HEK293 (cell line): ENCODE results near the gene SLC22A4.

Experiments used
- CTCF ChIA-PET: fragments of 350-600 bp; formaldehyde crosslinking; extraction: SDS; loops from one replicate; lab custom pipeline; 2021; ENCODE audit warnings: antibody characterized with exemption; lab: Yijun Ruan, JAX
- POLR2A ChIA-PET: fragments of 300-600 bp; formaldehyde crosslinking; extraction: SDS; loops from one replicate; lab custom pipeline; 2020; ENCODE audit warnings: antibody characterized with exemption, inconsistent platforms; lab: Yijun Ruan, JAX
- H3K27ac ChIP-seq: fragments of 200-500 bp; sonication (Bioruptor generic); 2 replicates; pipeline ENCODE4 v1.5.1; 2014; ENCODE audit warnings: low read depth, low read length, control low read depth, inconsistent platforms; ENCODE audit errors: extremely low read depth
- H3K36me3 ChIP-seq, 2 experiments: fragments of 200-500 bp in 1 of 2; sonication (Bioruptor generic) in 1 of 2; 1 replicate in 1 of 2; 2 replicates in 1 of 2; pipeline ENCODE4 v1.5.1; 2014 to 2017; ENCODE audit warnings: inconsistent platforms in 2 of 2, low read length in 2 of 2; ENCODE audit not compliant: control insufficient read depth in 2 of 2, insufficient read depth in 1 of 2
- H3K4me1 ChIP-seq: fragments of 200-500 bp; sonication (Bioruptor generic); 2 replicates; pipeline ENCODE4 v1.5.1; 2014; ENCODE audit warnings: mild to moderate bottlenecking, low read length, inconsistent platforms; ENCODE audit not compliant: control insufficient read depth, insufficient read depth
- H3K4me3 ChIP-seq: 2 replicates; pipeline ENCODE4 v1.5.1; 2011; ENCODE audit warnings: low read depth, mild to moderate bottlenecking, control low read depth, low read length, moderate library complexity
- H3K9me3 ChIP-seq: fragments of 200-500 bp; sonication (Bioruptor generic); 2 replicates; pipeline ENCODE4 v1.5.1; 2014; ENCODE audit warnings: low read depth, low read length, inconsistent platforms; ENCODE audit not compliant: control insufficient read depth, insufficient read depth
- AEBP2 ChIP-seq: fragments of 450-650 bp; formaldehyde crosslinking; IDR thresholded peaks from 2 replicates; pipeline ENCODE4 v1.5.1; 2016; ENCODE audit warnings: missing biosample characterization, missing genetic modification characterization, borderline replicate concordance
- GFI1B ChIP-seq: fragments of 450-650 bp; formaldehyde crosslinking; IDR thresholded peaks from 2 replicates; pipeline ENCODE4 v1.5.1; 2016; ENCODE audit warnings: missing biosample characterization, missing genetic modification characterization
- HOXD13 ChIP-seq: sonication (generic); formaldehyde crosslinking; IDR thresholded peaks from 2 replicates; pipeline ENCODE4 v1.8.0; 2022; ENCODE audit warnings: missing genetic modification reagents, borderline replicate concordance
- PRDM6 ChIP-seq: fragments of 450-650 bp; formaldehyde crosslinking; IDR thresholded peaks from 2 replicates; pipeline ENCODE4 v1.5.1; 2017; ENCODE audit warnings: missing biosample characterization, missing genetic modification characterization
- REPIN1 ChIP-seq: fragments of 450-650 bp; formaldehyde crosslinking; IDR thresholded peaks from 2 replicates; pipeline ENCODE4 v1.5.1; 2017; ENCODE audit warnings: missing biosample characterization, missing genetic modification characterization, low read depth
- TSHZ1 ChIP-seq: fragments of 450-650 bp; formaldehyde crosslinking; IDR thresholded peaks from 2 replicates; pipeline ENCODE4 v1.5.1; 2016; ENCODE audit warnings: missing biosample characterization, missing genetic modification characterization, borderline replicate concordance
- ZBTB10 ChIP-seq: fragments of 450-650 bp; formaldehyde crosslinking; IDR thresholded peaks from 2 replicates; pipeline ENCODE4 v1.5.1; 2016; ENCODE audit warnings: missing biosample characterization, missing genetic modification characterization
- ZBTB11 ChIP-seq: fragments of 450-650 bp; formaldehyde crosslinking; conservative IDR thresholded peaks from 2 replicates; pipeline ENCODE4 v1.5.1; 2016; ENCODE audit warnings: low read depth, missing biosample characterization, missing genetic modification characterization
- ZNF10 ChIP-seq: fragments of 450-650 bp; formaldehyde crosslinking; IDR thresholded peaks from 2 replicates; pipeline ENCODE4 v1.5.1; 2017; ENCODE audit warnings: missing biosample characterization, missing genetic modification characterization
- ZNF292 ChIP-seq: fragments of 450-650 bp; formaldehyde crosslinking; IDR thresholded peaks from 2 replicates; pipeline ENCODE4 v1.5.1; 2016; ENCODE audit warnings: low read depth, missing biosample characterization, missing genetic modification characterization, borderline replicate concordance
- ZNF473 ChIP-seq: fragments of 450-650 bp; formaldehyde crosslinking; IDR thresholded peaks from 2 replicates; pipeline ENCODE4 v1.5.1; 2017; ENCODE audit warnings: missing biosample characterization, missing genetic modification characterization
- ZNF549 ChIP-seq: fragments of 450-650 bp; IDR thresholded peaks from 2 replicates; pipeline ENCODE4 v1.5.1; 2018; ENCODE audit warnings: missing biosample characterization, missing genetic modification characterization, mild to moderate bottlenecking, inconsistent platforms, moderate library complexity
- ZNF580 ChIP-seq: fragments of 450-650 bp; formaldehyde crosslinking; IDR thresholded peaks from 2 replicates; pipeline ENCODE4 v1.5.1; 2016; ENCODE audit warnings: missing biosample characterization, missing genetic modification characterization
- ZNF768 ChIP-seq: fragments of 450-650 bp; formaldehyde crosslinking; IDR thresholded peaks from 2 replicates; pipeline ENCODE4 v1.5.1; 2018; ENCODE audit warnings: missing biosample characterization, mild to moderate bottlenecking, missing genetic modification characterization
- ZNF785 ChIP-seq: fragments of 450-650 bp; formaldehyde crosslinking; IDR thresholded peaks from 2 replicates; pipeline ENCODE4 v1.5.1; 2016; ENCODE audit warnings: missing biosample characterization, missing genetic modification characterization
- ZNF792 ChIP-seq: fragments of 450-650 bp; formaldehyde crosslinking; IDR thresholded peaks from 2 replicates; pipeline ENCODE4 v1.5.1; 2016; ENCODE audit warnings: missing biosample characterization, missing genetic modification characterization
- ZNF830 ChIP-seq: fragments of 450-650 bp; IDR thresholded peaks from 2 replicates; pipeline ENCODE4 v1.5.0; 2018; ENCODE audit warnings: missing biosample characterization, missing genetic modification characterization, low read depth, mild to moderate bottlenecking, moderate library complexity

SLC22A4 gene

GRCh38 chr5:132363431-132364112, 69.4 kb downstream of the SLC22A4 start (continued):
- TF ChIP-seq GFI1B (tag by site-specific recombination): no peak
- no peak for TF ChIP-seq PRDM6 (tag by site-specific recombination)
- TF ChIP-seq ZNF292 (tag by site-specific recombination): no peak
- TF ChIP-seq ZNF830 (tag by site-specific recombination): no peak
- TF ChIP-seq ZBTB10 (tag by site-specific recombination): no peak
- no peak for TF ChIP-seq AEBP2 (tag by site-specific recombination)
- peak; percentile 75; the same call in 1 of the 2 replicates for TF ChIP-seq ZNF580 (tag by site-specific recombination)
- no peak for TF ChIP-seq ZNF549
- TF ChIP-seq ZNF785: no peak
- no peak for TF ChIP-seq HOXD13
- no peak for TF ChIP-seq REPIN1 (tag by site-specific recombination)
- TF ChIP-seq ZNF473: no peak
- TF ChIP-seq TSHZ1 (tag by site-specific recombination): peak; percentile 64; the same call in 1 of the 2 replicates
- TF ChIP-seq ZNF792: no peak
- TF ChIP-seq, all 188 proteins: peak for 28

GRCh38 chr5:132364319-132364718, 70.1 kb downstream of the SLC22A4 start:
- CTCF ChIA-PET: no interaction called here
- TF ChIP-seq TSHZ1 (tag by site-specific recombination): no peak
- no peak for TF ChIP-seq ZNF768
- TF ChIP-seq ZBTB11 (tag by site-specific recombination): no peak
- no peak for TF ChIP-seq ZNF10 (tag by site-specific recombination)

More at GRCh38 chr5:132364319-132364718, 70.1 kb downstream of the SLC22A4 start:
- Histone ChIP-seq H3K36me3 (peaks cover 4 to 19% of the 10 kb centered on the region in 2 experiments; a peak in 2 of 3 replicates), H3K4me1 (peaks cover 6% of the 10 kb centered on the region; the same call in 1 of the 2 replicates), H3K27ac (no peak overlapping the region), H3K4me3 (no peak overlapping the region), H3K9me3 (no peaks in the 10 kb centered on the region)
- POLR2A ChIA-PET: no interaction called here
